GM12892 (cell line): Measurements from ENCODE around the gene C1QTNF1.

Source experiments
- POLR2A ChIP-seq: IDR thresholded peaks from 2 replicates; pipeline ENCODE4 v1.6.1; 2011; ENCODE audit warnings: low read depth, low read length, control low read depth
- POLR2AphosphoS5 ChIP-seq: IDR thresholded peaks from 2 replicates; pipeline ENCODE4 v1.6.1; 2011; ENCODE audit warnings: low read depth, low read length, control low read depth
- TAF1 ChIP-seq: IDR thresholded peaks from 2 replicates; pipeline ENCODE4 v1.6.1; 2011; ENCODE audit warnings: low read depth, mild to moderate bottlenecking, control low read depth, low read length, borderline replicate concordance

DNA sequence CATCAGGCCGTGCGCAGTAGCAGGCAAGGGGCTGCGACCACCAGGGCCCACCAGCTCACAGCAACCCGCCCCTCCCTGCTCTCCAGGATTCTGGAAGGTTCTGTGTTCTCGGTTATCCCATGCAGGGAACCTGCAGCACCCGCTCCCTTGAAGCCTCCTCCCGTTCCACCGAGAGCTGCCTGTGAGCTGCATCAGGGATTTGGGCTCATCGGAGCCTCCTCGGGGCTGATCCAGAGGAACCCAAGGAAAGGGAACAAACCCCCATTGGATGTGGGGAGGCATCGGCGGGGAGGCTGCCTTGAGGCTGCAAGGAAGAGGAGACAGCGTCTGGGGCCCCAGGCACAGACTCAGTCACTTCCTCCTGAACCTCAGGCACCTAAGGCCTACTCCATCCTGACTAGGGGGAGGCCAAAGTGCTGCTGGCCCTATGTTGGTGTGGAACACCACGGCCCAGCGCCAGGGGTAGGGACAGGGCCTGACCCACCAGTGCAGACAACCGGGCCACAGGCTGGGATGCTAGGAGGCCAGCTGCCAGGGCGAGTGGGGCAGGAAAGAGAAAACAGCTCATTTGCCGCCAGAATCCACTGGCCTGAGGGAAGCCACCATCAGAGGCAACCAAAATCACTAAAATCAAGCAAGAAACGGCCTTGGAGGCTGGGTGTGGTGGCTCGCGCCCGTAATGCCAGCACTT, 29.8 kb upstream of the C1QTNF1 start:
- no peak for TF ChIP-seq POLR2AphosphoS5
- no peak for TF ChIP-seq POLR2A
- TF ChIP-seq TAF1: no peak
